Ramos (cell line): ENCODE data around the gene KRT33A.

Source experiments
- in situ Hi-C: fragments of 300-500 bp; cut with MboI; formaldehyde crosslinking; loops from one replicate; pipeline ENCODE4 v1.14.3; 2022; ENCODE audit warnings: low sequenced_read_pairs; ENCODE audit not compliant: unreplicated experiment

KRT33A gene

GRCh38 chr17:41308251-41308917, 42.2 kb downstream of the KRT33A start:
- in situ Hi-C loops, result no loop called here

GRCh38 chr17:41307647-41308046, 43.0 kb downstream of the KRT33A start:
- in situ Hi-C loops, result no loop called here

- in situ Hi-C loops, result no loop called here
Observed at GRCh38 chr17:41304091-41304490, 46.5 kb downstream of the KRT33A start.

- in situ Hi-C loops, result no loop called here
Observed at GRCh38 chr17:41302981-41303380, 47.6 kb downstream of the KRT33A start.

GRCh38 chr17:41301916-41302901, 48.4 kb downstream of the KRT33A start, which contains the start of gene KRTAP29-1:
KRTAP29-1 (minus strand) TSS chr17:41302851; CDS start chr17:41302851, 0 bp downstream.
- in situ Hi-C loops, result no loop called here

GRCh38 chr17:41301204-41301790, 49.3 kb downstream of the KRT33A start:
- in situ Hi-C loops, result no loop called here

- in situ Hi-C loops, result no loop called here
Observed at GRCh38 chr17:41298458-41299135, 52.0 kb downstream of the KRT33A start.

GRCh38 chr17:41296846-41297245, 53.8 kb downstream of the KRT33A start:
- in situ Hi-C loops, result no loop called here
